Fibroblast of lung (primary cell): ENCODE results near the gene KIF1A.

Experiments
- CTCF ChIP-seq, 2 donors: IDR thresholded peaks in 1 of 2; conservative IDR thresholded peaks in 1 of 2; 1 replicate in 1 of 2; 2 replicates in 1 of 2; pipeline ENCODE4 v1.5.1; 2011 to 2012; ENCODE audit warnings: low read length in 2 of 2, control low read depth in 1 of 2, inconsistent platforms in 1 of 2, low read depth in 1 of 2, mild to moderate bottlenecking in 1 of 2
- EZH2 ChIP-seq: IDR thresholded peaks from 2 replicates; pipeline ENCODE4 v1.5.1; 2012; ENCODE audit warnings: low read length, control low read depth, mild to moderate bottlenecking; ENCODE audit errors: missing control alignments

GRCh38 chr2:240806459-240806858, 13.6 kb downstream of the KIF1A start:
- TF ChIP-seq CTCF (conservative IDR thresholded peaks at IDR 0.05 in 1 of 2, IDR thresholded peaks at IDR 0.05 in 1 of 2; ENCODE audit: low read depth in 1 of 2, low read length in 2 of 2) = no peak
- no peak for TF ChIP-seq EZH2
